ENCODE data around the gene ESCO1. TPM values are rescaled to one million over a fixed set of nuclear protein-coding genes. Genes with fewer than 3 reads are reported as not detected.

The ESCO1 gene
- total and polyA plus RNA-seq, 2 of the 4 experiments (the other 2 are of a cell fraction), result 3.1 to 4.5 TPM

DNA sequence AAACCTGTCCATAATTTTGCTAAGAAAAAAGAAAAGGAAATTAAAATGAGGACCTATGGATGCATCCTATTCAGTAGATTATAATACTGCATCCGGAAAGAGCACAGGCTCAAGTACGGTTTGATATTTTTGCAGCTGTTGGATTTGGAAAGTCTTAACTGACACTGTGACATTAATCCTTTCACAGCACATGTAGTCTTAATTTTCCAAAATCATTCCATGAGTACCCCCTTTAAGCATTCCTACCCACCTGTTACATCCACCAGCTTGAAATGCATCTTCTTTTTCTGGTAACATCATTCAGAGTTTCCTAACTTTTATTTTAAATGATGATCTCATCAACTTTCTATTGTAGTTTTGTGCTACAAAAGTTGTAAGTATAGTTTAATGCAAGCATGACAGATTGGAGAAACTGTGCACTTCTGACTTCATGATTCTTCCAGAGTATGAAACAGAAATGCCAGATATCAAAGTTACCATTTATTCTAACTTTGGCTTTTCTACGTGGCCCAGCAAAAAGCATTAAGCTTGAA, 113.5 kb downstream of the ESCO1 start:
- TF ChIP-seq FOS (IDR thresholded peaks at IDR 0.05; ENCODE audit: low read depth, low read length) (no peak), RAD21 (IDR thresholded peaks at IDR 0.05; ENCODE audit: low read length) (no peak)
- Histone ChIP-seq H2AK9ac (replicated peaks; ENCODE audit: low read depth, low read length, poor library complexity) (no peak overlapping the region), H3K4me1 (ENCODE audit: control insufficient read depth, insufficient read depth, low read length) (0 out of 2 replicates have a peak, but pooled peaks cover 2% of the 10 kb centered on the region), H3K14ac (replicated peaks; ENCODE audit: low read depth, low read length) (no peak overlapping the region), H3K18ac (ENCODE audit: low read depth, low read length) (no peak overlapping the region), H3K23ac (ENCODE audit: low read depth, low read length) (no peak overlapping the region), H3K9ac (ENCODE audit: low read depth, low read length) (no peak overlapping the region), H3K4ac (ENCODE audit: low read depth, low read length) (no peak overlapping the region), H2BK20ac (ENCODE audit: low read depth, low read length) (no peak overlapping the region), H4K8ac (ENCODE audit: low read depth in 2 of 2, low read length in 2 of 2) (no peak overlapping the region), H3K36me3 (ENCODE audit: control insufficient read depth, insufficient read depth, low read length) (no peaks in the 10 kb centered on the region), H3K4me2 (ENCODE audit: low read depth, low read length) (no peak overlapping the region), H3K9me3 (ENCODE audit: control insufficient read depth, insufficient read depth, low read length) (no peaks in the 10 kb centered on the region), H4K5ac (ENCODE audit: low read depth, low read length) (no peak overlapping the region), H3K27ac (ENCODE audit: insufficient read depth, low read length) (no peak overlapping the region), H2BK5ac (ENCODE audit: low read depth, low read length, poor library complexity, severe bottlenecking) (no peak overlapping the region), H3K4me3 (ENCODE audit: insufficient read depth, low read depth, low read length) (no peak overlapping the region), H3K9me1 (ENCODE audit: insufficient read depth, low read length) (no peaks in the 10 kb centered on the region), H2AFZ (replicated peaks; ENCODE audit: low read length, poor library complexity) (no peak overlapping the region), H4K91ac (ENCODE audit: insufficient read depth, low read depth, low read length) (no peak overlapping the region), H2AK5ac (ENCODE audit: low read depth, low read length) (no peak overlapping the region), H4K20me1 (ENCODE audit: insufficient read depth, low read length) (no peaks in the 10 kb centered on the region), H3K79me1 (ENCODE audit: low read depth in 1 of 2, low read length in 2 of 2) (no peaks in the 10 kb centered on the region), H3K56ac (ENCODE audit: extremely low read depth, insufficient read depth, low read length) (no peak overlapping the region), H2BK15ac (ENCODE audit: low read depth, low read length) (no peak overlapping the region), H3K27me3 (ENCODE audit: control insufficient read depth, insufficient read depth, low read length) (0 out of 2 replicates have a peak, but pooled peaks cover 1% of the 10 kb centered on the region), H2BK120ac (ENCODE audit: low read depth, low read length) (no peak overlapping the region)
- ATAC-seq (ENCODE audit: low read depth) (no peak), DNase-seq (no peak)
- intact Hi-C loops (cut with micrococcal nuclease) (loop anchor here (5.0 kb wide), 2 partner anchors 215 to 365 kb away; partner anchors contain the start of gene ABHD3), in situ Hi-C loops (cut with MboI; ENCODE audit: low sequenced_read_pairs) (loop anchor here (25.0 kb wide), 1 partner anchor 475 kb away; no protein-coding TSS in a partner anchor), dilution Hi-C loops (cut with HindIII; ENCODE audit: low sequenced_read_pairs, unreplicated experiment) (no loop called here)
- BruUV-seq (replicated peaks), result no TSS peak
- no CpG with 5 or more reads among the region's 3 CpGs for WGBS, 2 experiments (ENCODE audit: extremely low coverage in 2 of 2, insufficient read length in 1 of 2)
- POLR2A ChIA-PET (ENCODE audit: unreplicated experiment), result no interaction called here
- CTCF ChIA-PET, result interaction anchor here (0.6 to 0.7 kb wide), 2 partner anchors 17 to 24 kb away, joined by 4 read pairs; no protein-coding TSS in a partner anchor

Data from IMR-90 (cell line).